Inferior parietal cortex (tissue), 1 donor: ENCODE results near the gene MUC2.
"Not testable (repeated sequence)": the region's sequence is repeated elsewhere in the genome, so short reads cannot be mapped to it uniquely, and the experiment has no call there.

Experiments used
- DNase-seq: peaks from one replicate; pipeline ENCODE4 v3.0.0-alpha.2; 2016; ENCODE audit errors: extremely low spot score

MUC2 gene

DNA sequence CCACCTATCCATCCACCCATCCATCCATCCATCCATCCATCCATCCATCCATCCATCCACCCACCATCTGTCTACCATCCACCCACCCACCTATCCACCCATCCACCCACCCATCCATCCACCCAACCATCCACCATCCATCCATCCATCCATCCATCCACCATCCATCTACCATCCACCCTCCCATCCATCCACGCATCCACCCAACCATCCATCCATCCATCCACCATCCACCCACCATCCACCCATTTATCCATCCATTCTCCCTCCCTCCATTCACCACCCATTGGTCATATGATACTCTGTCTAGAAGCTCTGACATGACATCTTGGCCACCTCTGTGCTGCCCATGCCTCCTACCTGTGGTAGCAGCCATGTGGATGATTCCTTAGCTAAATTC, 31.7 kb downstream of the MUC2 start:
- DNase-seq, result no peak

GRCh38 chr11:1107316-1108245, 32.9 kb downstream of the MUC2 start:
- no peak for DNase-seq

DNA sequence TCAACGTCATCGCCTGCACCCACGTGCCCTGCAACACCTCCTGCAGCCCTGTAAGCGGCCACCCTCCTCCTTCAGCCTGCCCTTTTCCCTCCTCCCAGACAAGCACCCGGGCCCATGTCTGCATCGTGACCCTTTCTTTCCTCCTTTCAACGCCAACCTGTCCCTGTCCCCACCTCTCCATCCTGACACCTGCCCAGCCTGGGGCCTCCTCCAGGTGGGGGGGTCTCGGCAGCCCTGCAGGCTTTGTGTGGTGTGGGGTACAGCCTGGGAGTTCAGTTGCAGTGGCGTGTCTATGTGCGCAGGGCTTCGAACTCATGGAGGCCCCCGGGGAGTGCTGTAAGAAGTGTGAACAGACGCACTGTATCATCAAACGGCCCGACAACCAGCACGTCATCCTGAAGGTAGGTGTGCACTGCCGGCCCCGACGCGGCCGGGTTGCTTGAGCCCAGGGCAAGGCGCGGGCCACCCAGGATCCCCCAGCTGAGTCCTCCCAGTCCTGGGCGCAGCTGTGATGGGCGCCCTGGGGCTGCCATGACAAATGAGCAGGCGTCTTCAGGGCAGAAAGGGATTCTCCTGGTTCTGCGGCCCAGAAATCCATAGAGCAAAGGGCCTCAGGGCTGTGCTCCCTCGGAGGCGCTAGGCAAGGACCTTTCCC, 33.7 kb downstream of the MUC2 start:
- no peak for DNase-seq

DNA sequence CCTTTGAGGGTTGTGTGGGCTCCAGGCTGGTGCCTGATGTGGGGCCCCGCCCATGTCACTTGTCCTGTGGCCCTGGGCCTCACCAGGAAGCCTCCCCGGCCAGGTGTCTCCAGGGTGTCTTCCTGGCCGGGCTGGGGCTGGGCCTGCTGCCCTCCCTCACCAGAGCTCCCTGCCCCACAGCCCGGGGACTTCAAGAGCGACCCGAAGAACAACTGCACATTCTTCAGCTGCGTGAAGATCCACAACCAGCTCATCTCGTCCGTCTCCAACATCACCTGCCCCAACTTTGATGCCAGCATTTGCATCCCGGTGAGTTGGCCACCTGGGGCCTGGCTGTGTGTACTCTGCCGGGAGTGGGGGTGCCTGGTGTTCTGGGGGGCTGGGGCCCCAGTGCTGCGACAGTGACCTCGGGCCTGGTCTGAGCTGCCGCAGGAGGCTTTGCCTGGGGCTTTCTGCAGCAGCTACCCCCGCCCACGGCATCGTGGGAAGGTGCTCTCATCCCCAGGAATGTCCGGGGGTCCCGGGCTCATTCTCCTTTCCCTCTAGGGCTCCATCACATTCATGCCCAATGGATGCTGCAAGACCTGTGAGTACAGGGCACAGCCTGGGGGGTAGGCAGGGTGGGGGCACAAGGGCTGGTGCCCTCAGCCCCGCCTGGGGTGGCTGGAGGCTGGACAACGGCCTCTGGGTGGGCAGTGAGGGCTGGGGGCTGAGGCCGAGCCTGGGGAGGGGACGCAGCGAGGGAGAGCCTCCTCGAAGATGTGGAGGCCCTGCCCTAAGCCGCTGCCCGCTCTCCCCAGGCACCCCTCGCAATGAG, 34.6 kb downstream of the MUC2 start:
- no peak for DNase-seq

DNA sequence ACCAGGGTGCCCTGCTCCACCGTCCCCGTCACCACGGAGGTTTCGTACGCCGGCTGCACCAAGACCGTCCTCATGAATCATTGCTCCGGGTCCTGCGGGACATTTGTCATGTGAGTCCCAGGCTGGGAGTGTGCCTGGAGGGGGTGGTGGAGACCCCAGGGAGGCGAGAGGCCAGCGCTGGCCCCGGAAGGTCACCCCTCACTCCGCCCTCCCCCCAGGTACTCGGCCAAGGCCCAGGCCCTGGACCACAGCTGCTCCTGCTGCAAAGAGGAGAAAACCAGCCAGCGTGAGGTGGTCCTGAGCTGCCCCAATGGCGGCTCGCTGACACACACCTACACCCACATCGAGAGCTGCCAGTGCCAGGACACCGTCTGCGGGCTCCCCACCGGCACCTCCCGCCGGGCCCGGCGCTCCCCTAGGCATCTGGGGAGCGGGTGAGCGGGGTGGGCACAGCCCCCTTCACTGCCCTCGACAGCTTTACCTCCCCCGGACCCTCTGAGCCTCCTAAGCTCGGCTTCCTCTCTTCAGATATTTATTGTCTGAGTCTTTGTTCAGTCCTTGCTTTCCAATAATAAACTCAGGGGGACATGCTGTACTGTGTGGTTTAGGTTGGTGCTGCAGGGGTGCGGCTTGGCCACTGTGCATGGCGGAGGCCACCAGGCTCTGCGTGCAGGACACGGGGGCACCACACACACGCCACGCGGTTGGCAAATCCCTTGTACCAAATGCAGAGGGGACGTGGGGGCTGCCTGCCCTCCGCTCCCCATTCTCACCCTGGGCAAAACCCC, 35.4 kb downstream of the MUC2 start:
- no peak for DNase-seq

- no peak for DNase-seq
Measured at GRCh38 chr11:1111545-1112212, 37.0 kb downstream of the MUC2 start.

GRCh38 chr11:1112351-1113191, 37.9 kb downstream of the MUC2 start:
- DNase-seq, result no peak

- DNase-seq, result no peak
Measured at GRCh38 chr11:1113405-1114201, 38.9 kb downstream of the MUC2 start.

DNA sequence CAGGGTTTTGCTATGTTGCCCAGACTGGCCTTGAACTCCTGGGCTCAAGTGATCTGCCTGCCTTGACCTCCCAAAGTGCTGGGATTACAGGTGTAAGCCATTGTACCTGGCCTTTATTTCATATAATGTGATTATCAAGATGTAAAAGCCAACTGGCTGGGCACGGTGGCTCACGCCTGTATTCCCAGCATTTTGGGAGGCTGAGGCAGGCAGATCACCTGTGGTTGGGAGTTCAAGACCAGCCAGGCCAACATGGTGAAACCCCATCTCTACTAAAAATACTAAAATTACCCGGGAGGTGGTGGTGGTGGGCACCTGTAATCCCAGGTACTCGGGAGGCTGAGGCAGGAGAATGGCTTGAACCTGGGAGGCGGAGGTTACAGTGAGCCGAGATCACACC, 40.6 kb downstream of the MUC2 start:
- DNase-seq, result not testable (repeated sequence)

- no peak for DNase-seq
Measured at GRCh38 chr11:1116104-1116503, 41.4 kb downstream of the MUC2 start.

- DNase-seq, result no peak
Measured at GRCh38 chr11:1116666-1117390, 42.2 kb downstream of the MUC2 start.

- DNase-seq, result no peak
Measured at GRCh38 chr11:1117992-1118391, 43.3 kb downstream of the MUC2 start.

- no peak for DNase-seq
Measured at GRCh38 chr11:1118755-1119603, 44.3 kb downstream of the MUC2 start.

GRCh38 chr11:1119604-1120146, 45.0 kb downstream of the MUC2 start:
- DNase-seq, result no peak

DNA sequence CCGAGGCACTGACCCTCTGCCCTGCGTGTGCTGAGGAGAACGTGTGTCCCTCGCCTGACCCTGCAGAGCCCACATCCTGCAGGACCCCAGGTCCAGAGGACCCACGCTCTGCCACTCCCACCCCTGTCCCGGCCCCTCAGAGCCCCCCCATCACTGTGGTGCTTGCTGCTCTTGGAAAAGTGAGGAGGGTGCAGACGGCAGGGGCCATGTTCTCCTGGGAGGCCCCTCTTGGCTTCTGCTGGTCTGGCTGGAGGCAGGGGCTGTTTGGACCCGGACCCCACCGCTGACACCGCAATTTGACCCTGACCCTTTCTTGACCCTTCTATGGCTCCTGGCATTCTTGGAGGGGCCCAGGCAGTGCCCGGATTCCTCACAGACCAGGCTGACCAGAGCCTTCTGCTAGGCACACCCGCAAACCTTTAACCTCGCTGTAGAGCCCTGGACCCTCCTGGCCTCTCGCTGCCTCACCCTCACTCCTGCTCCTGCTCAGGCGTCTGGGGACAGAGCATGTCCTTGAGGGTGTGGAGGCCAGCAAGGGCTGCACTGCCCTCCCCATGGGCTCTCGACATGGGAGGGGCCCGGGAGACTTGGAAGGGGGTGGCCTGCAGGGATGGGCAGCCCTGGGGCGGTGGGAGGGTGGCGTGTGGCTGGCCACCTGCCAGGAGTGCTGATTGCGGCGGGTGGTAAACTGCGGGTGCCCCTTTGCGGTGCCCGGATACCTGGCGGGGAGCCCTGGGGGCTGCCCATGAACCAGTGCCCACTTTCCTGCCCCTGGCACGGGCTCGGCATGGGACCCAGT, 46.1 kb downstream of the MUC2 start:
- no peak for DNase-seq

GRCh38 chr11:1121331-1121812, 46.7 kb downstream of the MUC2 start:
- DNase-seq, result no peak
